Stimulated activated effector memory CD8-positive, alpha-beta T cell treated with anti-CD3 and anti-CD28 coated beads, Interleukin-12 subunit alpha, Interleukin-12 subunit beta, amount 100 ng/mL, for 72 hours (primary cell): ENCODE data around the gene ZNF430.
A peak's percentile ranks its signal among the peaks of the same experiment; 100 is the strongest.
"Not testable (repeated sequence)": the region's sequence is repeated elsewhere in the genome, so short reads cannot be mapped to it uniquely, and the experiment has no call there.

Experiments
- ATAC-seq: fragments of 150-1000 bp; cut with Tn5 transposase; 2 replicates; pipeline ENCODE4 v1.10.0; 2021
- DNase-seq, 2 donors: peaks; one replicate each; pipeline ENCODE4 v3.0.0; 2021 to 2022; ENCODE audit warnings: low spot score in 2 of 2
- H3K27ac Mint-ChIP-seq: one replicate; pipeline ENCODE4 v1.8.0; 2022; ENCODE audit warnings: mild to moderate bottlenecking, mixed read lengths
- H3K36me3 Mint-ChIP-seq: one replicate; pipeline ENCODE4 v1.8.0; 2022; ENCODE audit warnings: mild to moderate bottlenecking, mixed read lengths
- H3K4me1 Mint-ChIP-seq: one replicate; pipeline ENCODE4 v1.8.0; 2022; ENCODE audit warnings: mixed read lengths
- H3K4me3 Mint-ChIP-seq: one replicate; pipeline ENCODE4 v1.8.0; 2022; ENCODE audit warnings: mild to moderate bottlenecking, mixed read lengths
- H3K9me3 Mint-ChIP-seq: one replicate; pipeline ENCODE4 v1.8.0; 2022; ENCODE audit warnings: mixed read lengths

Gene ZNF430

DNA sequence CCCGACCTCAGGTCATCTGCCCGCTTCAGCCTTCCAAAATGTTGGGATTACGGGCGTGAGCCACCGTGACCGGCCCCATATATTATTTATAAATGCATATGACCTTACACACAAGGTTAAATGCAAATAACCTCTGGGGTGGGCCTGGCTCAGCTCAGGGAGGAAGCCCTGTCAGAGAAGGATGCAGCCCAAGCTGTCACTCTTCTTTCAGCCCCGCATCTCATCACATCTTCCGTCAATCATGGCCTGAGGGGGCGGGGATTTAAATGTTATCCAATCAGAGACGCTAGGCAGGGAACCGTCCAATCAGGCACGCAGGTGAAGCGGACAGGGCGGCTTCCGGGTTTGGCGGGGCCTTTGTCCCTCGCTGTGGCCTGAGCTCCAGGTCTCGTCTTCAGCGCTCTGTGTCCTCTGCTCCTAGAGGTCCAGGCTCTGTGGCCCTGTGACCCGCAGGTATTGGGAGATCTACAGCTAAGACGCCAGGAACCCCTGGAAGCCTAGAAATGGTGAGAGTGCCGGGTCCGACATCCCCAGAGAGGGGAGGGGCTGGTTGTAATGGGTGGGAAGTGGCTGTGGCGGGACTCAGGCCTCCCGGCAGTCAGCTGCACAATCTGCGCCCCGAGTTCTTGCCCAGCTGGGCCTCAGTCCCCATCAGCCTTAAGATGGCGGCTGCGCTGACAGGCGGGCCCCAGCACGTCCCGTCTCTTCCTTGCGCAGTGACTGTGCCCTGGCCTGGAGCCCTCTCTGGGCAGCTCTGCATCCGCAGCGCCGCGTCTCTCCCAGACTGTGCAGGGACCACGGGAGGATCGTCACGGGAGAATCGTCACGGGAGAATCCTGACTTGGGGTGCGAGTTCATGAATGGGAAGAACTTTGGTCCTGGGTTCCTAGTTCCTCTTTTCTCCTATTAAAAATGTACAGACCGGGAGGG is at the start of gene ZNF430:
Gene ZNF430, plus strand, starts transcription at position 360 of the 930 bp plus-strand sequence. Its CDS starts 144 bp downstream, at position 504.
- Mint-ChIP-seq H3K4me1 (peaks cover 39% of the 10 kb centered on the region), H3K4me3 (peak within 1 kb of the TSS; percentile 100)

DNA sequence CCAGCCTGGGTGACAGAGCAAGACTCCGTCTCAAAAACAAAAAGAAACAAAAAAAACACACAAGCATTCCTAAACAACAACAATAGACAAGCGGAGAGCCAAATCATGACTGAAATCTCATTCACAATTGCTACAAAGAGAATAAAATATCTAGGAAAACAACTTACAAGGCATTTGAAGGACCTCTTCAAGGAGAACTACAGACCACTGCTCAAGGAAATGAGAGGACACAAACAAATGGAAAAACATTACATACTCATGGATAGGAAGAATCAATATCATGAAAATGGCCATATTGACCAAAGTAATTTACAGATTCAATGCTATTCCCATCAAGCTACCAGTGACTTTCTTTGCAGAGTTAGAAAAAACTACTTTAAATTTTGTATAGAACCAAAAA is 27.7 kb upstream of the ZNF430 start:
- H3K4me3 Mint-ChIP-seq, H3K27ac Mint-ChIP-seq, H3K36me3 Mint-ChIP-seq, DNase-seq, H3K4me1 Mint-ChIP-seq, ATAC-seq: not testable (repeated sequence)
- H3K9me3 Mint-ChIP-seq, result peaks cover 15% of the 10 kb centered on the region

More for the DNA sequence above, at the start of gene ZNF430:
- peak; percentile 95 for ATAC-seq
- peak; percentile 80 to 96 for DNase-seq
- Mint-ChIP-seq H3K27ac (peak within 1 kb of the TSS; percentile 100), H3K36me3 (peaks cover 53% of the 10 kb centered on the region), H3K9me3 (no peaks in the 10 kb centered on the region)

GRCh38 chr19:20999731-21000352 is 20.6 kb upstream of the ZNF430 start:
- peak overlapping the region; percentile 90 for H3K4me3 Mint-ChIP-seq
- H3K4me1 Mint-ChIP-seq, result peaks cover 14% of the 10 kb centered on the region
- H3K27ac Mint-ChIP-seq, result peak overlapping the region; percentile 94
- DNase-seq (peak; percentile 63 to 91), ATAC-seq (peak; percentile 100)
- no peaks in the 10 kb centered on the region for H3K9me3 Mint-ChIP-seq
- peaks cover 15% of the 10 kb centered on the region for H3K36me3 Mint-ChIP-seq

DNA sequence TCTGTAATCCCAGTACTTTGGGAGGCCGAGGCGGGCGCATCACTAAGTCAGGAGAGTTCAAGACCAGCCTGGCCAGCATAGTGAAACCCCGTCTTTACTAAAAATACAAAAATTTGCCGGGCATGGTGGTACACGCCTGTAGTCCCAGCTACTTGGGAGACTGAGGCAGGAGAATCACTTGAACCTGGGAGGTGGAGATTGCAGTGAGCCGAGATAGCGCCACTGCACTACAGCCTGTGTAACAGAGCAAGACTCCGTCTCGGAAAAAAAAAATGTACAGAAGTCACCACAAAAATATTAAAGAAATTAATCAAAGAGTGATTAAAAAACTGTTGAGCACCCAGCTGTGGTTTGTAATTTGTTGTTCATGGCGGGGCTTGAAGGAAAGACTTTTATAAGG is 781 bp downstream of the ZNF430 start:
- Mint-ChIP-seq H3K4me3 (peak overlapping the region; percentile 100), H3K27ac (peak overlapping the region; percentile 100), H3K36me3 (peaks cover 60% of the 10 kb centered on the region), H3K4me1 (peaks cover 43% of the 10 kb centered on the region)
- H3K9me3 Mint-ChIP-seq, DNase-seq, ATAC-seq: not testable (repeated sequence)

DNA sequence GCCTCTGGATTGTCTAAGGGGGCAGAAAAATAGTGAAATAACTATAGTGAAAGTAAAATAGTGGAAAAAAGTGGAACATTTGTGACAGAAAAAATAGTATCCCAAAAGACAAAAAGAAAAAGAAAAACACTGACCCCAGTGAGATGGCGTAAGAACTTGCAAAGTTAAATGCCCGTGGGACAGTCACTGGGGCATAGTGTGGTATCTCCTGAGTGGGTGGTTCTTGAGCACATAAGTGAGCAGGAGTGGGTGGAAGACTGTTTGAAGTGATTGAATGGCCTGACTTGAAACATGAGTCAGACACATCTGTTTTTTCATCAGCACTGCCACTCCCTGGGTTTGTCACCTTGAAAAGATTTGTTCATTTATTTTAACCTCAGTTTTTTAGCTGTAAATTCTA is 2.5 kb downstream of the ZNF430 start:
- Mint-ChIP-seq H3K36me3 (peaks cover 77% of the 10 kb centered on the region), H3K9me3 (no peaks in the 10 kb centered on the region), H3K4me1 (peaks cover 50% of the 10 kb centered on the region), H3K27ac (peak overlapping the region; percentile 38), H3K4me3 (peak overlapping the region; percentile 100)
- DNase-seq (no peak), ATAC-seq (peak; percentile 63)

DNA sequence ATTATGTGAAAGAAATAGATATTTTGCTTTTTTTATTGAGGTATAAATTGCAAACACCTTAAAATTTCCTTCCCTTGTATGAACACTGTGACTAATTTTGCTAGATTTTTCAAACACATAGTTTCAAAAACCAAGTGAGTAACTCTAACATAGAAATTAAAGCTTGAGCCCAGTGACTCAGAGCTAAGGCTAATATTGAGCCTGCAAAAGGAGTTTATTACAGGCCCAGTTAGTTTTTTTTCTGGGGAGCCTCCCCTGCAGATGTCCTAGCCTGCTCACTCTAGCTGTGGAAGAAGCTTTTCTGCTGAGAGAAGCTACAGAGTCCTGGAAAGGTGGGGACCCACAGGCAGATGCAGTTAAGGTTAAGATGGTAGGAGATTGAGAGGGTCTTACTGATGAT is 3.4 kb downstream of the ZNF430 start:
- H3K27ac Mint-ChIP-seq, result peak overlapping the region; percentile 64

GRCh38 chr19:21028969-21029268 is 8.5 kb downstream of the ZNF430 start:
- Mint-ChIP-seq H3K4me1 (peaks cover 38% of the 10 kb centered on the region), H3K27ac (peak overlapping the region; percentile 83), H3K36me3 (peaks cover 97% of the 10 kb centered on the region), H3K9me3 (peaks cover 2% of the 10 kb centered on the region), H3K4me3 (peak overlapping the region; percentile 35)
- ATAC-seq (peak; percentile 50), DNase-seq (no peak)

More for the DNA sequence above, 3.4 kb downstream of the ZNF430 start:
- ATAC-seq (no peak), DNase-seq (no peak)
- Mint-ChIP-seq H3K36me3 (peaks cover 86% of the 10 kb centered on the region), H3K4me3 (peak overlapping the region; percentile 100), H3K9me3 (no peaks in the 10 kb centered on the region), H3K4me1 (peaks cover 59% of the 10 kb centered on the region)

- Mint-ChIP-seq H3K4me3 (no peak overlapping the region), H3K36me3 (peaks cover 77% of the 10 kb centered on the region), H3K27ac (no peak overlapping the region), H3K9me3 (peaks cover 18% of the 10 kb centered on the region), H3K4me1 (peaks cover 13% of the 10 kb centered on the region)
- DNase-seq, result no peak
- no peak for ATAC-seq
Observed at GRCh38 chr19:21045028-21045427, 24.6 kb downstream of the ZNF430 start.

DNA sequence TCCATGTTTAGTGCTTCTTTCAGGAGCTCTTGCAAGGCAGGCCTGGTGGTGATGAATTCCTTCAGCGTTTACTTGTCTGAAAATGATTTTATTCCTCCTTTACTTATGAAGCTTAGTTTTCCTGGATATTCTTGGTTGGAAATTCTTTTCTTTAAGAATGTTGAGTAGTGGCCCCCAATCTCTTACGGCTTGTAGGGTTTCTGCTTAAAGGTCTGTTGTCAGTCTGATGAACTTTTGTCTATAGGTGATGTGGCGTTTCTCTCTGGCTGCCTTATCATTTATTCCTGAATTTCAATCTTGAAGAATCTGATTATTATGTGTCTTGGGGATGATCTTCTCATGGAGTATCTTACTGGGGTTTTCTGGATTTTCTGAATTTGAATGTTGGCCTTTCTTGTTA is 26.0 kb downstream of the ZNF430 start:
- peaks cover 13% of the 10 kb centered on the region for H3K4me1 Mint-ChIP-seq
- peaks cover 82% of the 10 kb centered on the region for H3K36me3 Mint-ChIP-seq
- H3K27ac Mint-ChIP-seq, result no peak overlapping the region
- peaks cover 18% of the 10 kb centered on the region for H3K9me3 Mint-ChIP-seq
- DNase-seq (no peak), ATAC-seq (no peak)
- H3K4me3 Mint-ChIP-seq, result no peak overlapping the region

DNA sequence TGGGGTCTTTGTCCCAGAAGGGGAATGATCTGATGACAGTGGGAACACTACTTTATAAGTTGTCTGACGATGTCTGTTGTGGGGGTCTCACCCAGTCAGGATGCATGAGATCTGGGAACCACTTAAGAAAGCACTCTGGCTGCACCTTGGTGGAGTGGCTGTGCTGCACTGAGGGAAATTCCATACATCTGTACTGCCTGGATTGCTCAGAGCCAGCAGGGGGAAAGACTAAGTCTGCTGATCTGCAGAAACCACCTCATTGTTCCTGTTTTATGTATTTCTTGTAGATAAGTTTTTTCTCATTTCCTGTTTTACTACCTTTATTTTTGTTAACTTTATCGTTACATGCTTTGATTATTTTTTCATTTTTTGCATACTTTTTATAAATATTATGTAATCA is 27.3 kb downstream of the ZNF430 start:
- Mint-ChIP-seq H3K4me3 (no peak overlapping the region), H3K27ac (no peak overlapping the region), H3K4me1 (peaks cover 11% of the 10 kb centered on the region), H3K36me3 (peaks cover 82% of the 10 kb centered on the region), H3K9me3 (peaks cover 18% of the 10 kb centered on the region)
- DNase-seq (no peak), ATAC-seq (no peak)

DNA sequence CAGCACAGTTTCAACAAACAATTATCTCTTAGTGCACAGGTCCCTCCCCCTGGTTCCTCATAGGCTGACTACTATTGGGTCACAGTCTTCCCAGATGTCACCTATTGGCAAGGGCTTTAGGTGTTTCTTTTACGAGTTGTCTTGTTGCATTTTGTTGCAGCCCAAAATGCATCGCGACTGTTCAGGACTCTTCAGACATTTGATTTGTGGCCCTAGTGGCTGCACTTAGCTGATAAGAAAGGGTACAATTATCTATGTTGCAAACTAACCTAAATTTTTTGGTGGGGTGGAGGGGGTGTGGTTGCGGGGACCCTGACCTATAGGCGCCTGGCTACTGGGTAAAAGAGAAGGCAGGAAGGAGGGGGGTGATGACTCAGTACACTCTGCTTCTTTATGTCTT is 32.4 kb downstream of the ZNF430 start:
- ATAC-seq, result no peak
- no peak for DNase-seq
- peaks cover 13% of the 10 kb centered on the region for H3K9me3 Mint-ChIP-seq
- no peak overlapping the region for H3K4me3 Mint-ChIP-seq
- peaks cover 86% of the 10 kb centered on the region for H3K36me3 Mint-ChIP-seq
- H3K4me1 Mint-ChIP-seq, result no peaks in the 10 kb centered on the region
- H3K27ac Mint-ChIP-seq, result no peak overlapping the region

- no peaks in the 10 kb centered on the region for H3K4me1 Mint-ChIP-seq
- peaks cover 49% of the 10 kb centered on the region for H3K36me3 Mint-ChIP-seq
- ATAC-seq, result no peak
- no peak for DNase-seq
- H3K27ac Mint-ChIP-seq, result no peak overlapping the region
- no peak overlapping the region for H3K4me3 Mint-ChIP-seq
- H3K9me3 Mint-ChIP-seq, result no peaks in the 10 kb centered on the region
Observed at GRCh38 chr19:21065336-21065735, 44.9 kb downstream of the ZNF430 start.

GRCh38 chr19:21082011-21082975 is 61.8 kb downstream of the ZNF430 start, which contains the start of gene ZNF714:
Gene ZNF714, plus strand, starts transcription at chr19:21082203. Its CDS starts 16,066 bp downstream, at chr19:21098269.
- Mint-ChIP-seq H3K27ac (peak within 1 kb of the TSS; percentile 97), H3K4me1 (peaks cover 11% of the 10 kb centered on the region), H3K9me3 (no peaks in the 10 kb centered on the region), H3K4me3 (peak within 1 kb of the TSS; percentile 97), H3K36me3 (peaks cover 49% of the 10 kb centered on the region)
- ATAC-seq (peak; percentile 99), DNase-seq (peak; percentile 44 to 89)

DNA sequence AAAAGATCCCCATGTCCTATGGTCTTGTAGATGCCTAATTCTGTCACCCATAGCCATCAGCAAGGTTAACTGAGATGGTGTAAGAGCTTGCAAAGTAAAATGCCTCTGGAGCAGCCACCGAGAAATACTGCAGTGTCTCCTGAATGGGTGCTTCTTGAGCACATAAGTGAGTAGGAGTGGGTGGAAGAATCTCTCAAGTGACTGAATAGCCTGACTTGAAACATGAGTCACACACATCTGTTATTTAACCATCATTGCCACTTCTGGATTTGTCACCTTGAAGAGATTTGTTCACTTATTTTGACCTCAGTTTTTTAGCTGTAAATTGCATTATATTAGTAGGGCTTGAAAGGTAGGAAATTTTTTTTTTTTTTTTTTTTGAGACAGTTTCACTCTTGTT is 63.9 kb downstream of the ZNF430 start:
- Mint-ChIP-seq H3K27ac (no peak overlapping the region), H3K4me3 (peak overlapping the region; percentile 97), H3K4me1 (peaks cover 11% of the 10 kb centered on the region), H3K36me3 (peaks cover 44% of the 10 kb centered on the region), H3K9me3 (no peaks in the 10 kb centered on the region)
- ATAC-seq (peak; percentile 72), DNase-seq (no peak)

DNA sequence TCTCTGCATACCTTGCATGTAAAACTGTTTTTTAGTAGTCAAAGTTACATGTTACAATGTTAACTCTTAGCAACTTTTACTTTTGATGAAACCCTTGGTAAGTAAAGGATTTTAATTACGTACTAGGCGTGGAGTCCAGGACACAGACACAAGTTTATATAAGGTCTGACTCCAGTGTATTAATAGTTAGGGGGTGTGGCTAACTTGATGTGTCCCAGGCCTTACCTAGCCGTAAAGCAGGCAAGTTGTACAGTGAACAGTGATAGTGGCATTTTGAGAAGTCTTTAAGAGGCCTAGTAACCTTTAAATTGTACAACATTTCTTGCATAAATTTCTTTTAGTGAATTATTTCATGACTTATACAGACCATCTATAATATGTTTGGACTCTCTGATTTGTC is 67.4 kb downstream of the ZNF430 start:
- Mint-ChIP-seq H3K9me3 (no peaks in the 10 kb centered on the region), H3K4me1 (peaks cover 11% of the 10 kb centered on the region), H3K27ac (no peak overlapping the region), H3K4me3 (no peak overlapping the region), H3K36me3 (peaks cover 28% of the 10 kb centered on the region)
- ATAC-seq (no peak), DNase-seq (no peak)
